Posterior vena cava (tissue), 2 donors: ENCODE measurements around the gene MTA1. TPM values are rescaled to one million over a fixed set of nuclear protein-coding genes. Genes with fewer than 3 reads are reported as not detected.

Source experiments
- DNase-seq: peaks from one replicate; pipeline ENCODE4 v3.0.0-alpha.2; 2020; ENCODE audit warnings: low spot score
- intact Hi-C, 2 donors: fragments of 100-400 bp; cut with DNase I; formaldehyde crosslinking; loops; one replicate each; pipeline versions ENCODE4 v1.14.1 to v1.14.2; 2022 to 2023
- long read RNA-seq, 2 donors: library from polyadenylated mRNA; unstranded; transcript quantifications; one replicate each; pipeline ENCODE4 v2.0.0, GENCODE V29; 2020 to 2021
- total RNA-seq, 2 donors: library from RNA; stranded (reverse); fragmentation: NEBNext Ultra II Directional; extraction: Animal tissue kit (Norgen Biotek cat#: 25700); gene quantifications; one replicate each; pipeline ENCODE4 v1.2.1, GENCODE V29; 2021
- donor health status: DM: yes; HTN: yes; CAD: no.
- donor health status: DM: yes; HTN: yes; CAD: no.

The MTA1 gene
- total RNA-seq = 10 to 100 TPM; 60.7 to 62.0 TPM
- long read RNA-seq, donor 1, transcript MTA1-212 (2 exons, 700 nt) = major isoform, 5 of 18 reads
- long read RNA-seq, donor 1, partial matches to known transcripts = 3 of 18 reads
- long read RNA-seq, donor 1, other reads (novel, unspliced or antisense) = 6 of 18 reads
- long read RNA-seq, donor 2, partial matches to known transcripts = 0 of 6 reads
- long read RNA-seq, donor 2, other reads (novel, unspliced or antisense) = 3 of 6 reads

- DNase-seq = peak; percentile 67
- intact Hi-C loops = no loop called here
Observed at GRCh38 chr14:105419195-105420091, at the start of gene MTA1. Gene MTA1, plus strand, starts transcription at chr14:105419827. Its CDS starts 209 bp downstream, at chr14:105420036.

GRCh38 chr14:105374389-105374788, 45.2 kb upstream of the MTA1 start:
- DNase-seq = no peak
- intact Hi-C loops = loop anchor here in 1 of 2 donors (5.0 kb wide), 2 partner anchors 103 to 153 kb away; partner anchors contain the start of gene TMEM121

GRCh38 chr14:105375635-105376057, 44.0 kb upstream of the MTA1 start:
- intact Hi-C loops = no loop called here
- DNase-seq = no peak

- no peak for DNase-seq
- intact Hi-C loops = no loop called here
Observed at GRCh38 chr14:105376521-105377440, 42.8 kb upstream of the MTA1 start.

GRCh38 chr14:105377555-105378182, 42.0 kb upstream of the MTA1 start:
- no peak for DNase-seq
- intact Hi-C loops = no loop called here

GRCh38 chr14:105378199-105378598, 41.4 kb upstream of the MTA1 start:
- DNase-seq = no peak
- intact Hi-C loops = no loop called here

- no peak for DNase-seq
- intact Hi-C loops = no loop called here
Observed at GRCh38 chr14:105378873-105379685, 40.5 kb upstream of the MTA1 start.

GRCh38 chr14:105379946-105380345, 39.7 kb upstream of the MTA1 start:
- DNase-seq = no peak

GRCh38 chr14:105380756-105381155, 38.9 kb upstream of the MTA1 start:
- no peak for DNase-seq
- intact Hi-C loops = no loop called here

More at GRCh38 chr14:105379946-105380345, 39.7 kb upstream of the MTA1 start:
- intact Hi-C loops = no loop called here

- no peak for DNase-seq
- intact Hi-C loops = no loop called here
Observed at GRCh38 chr14:105381446-105382342, 37.9 kb upstream of the MTA1 start.

- DNase-seq = no peak
- intact Hi-C loops = no loop called here
Observed at GRCh38 chr14:105382343-105383082, 37.1 kb upstream of the MTA1 start.

- no peak for DNase-seq
- intact Hi-C loops = no loop called here
Observed at GRCh38 chr14:105383083-105383730, 36.4 kb upstream of the MTA1 start.

- intact Hi-C loops = no loop called here
- no peak for DNase-seq
Observed at GRCh38 chr14:105384041-105384557, 35.5 kb upstream of the MTA1 start.

- DNase-seq = no peak
- intact Hi-C loops = no loop called here
Observed at GRCh38 chr14:105384605-105385321, 34.9 kb upstream of the MTA1 start.

GRCh38 chr14:105385322-105385637, 34.3 kb upstream of the MTA1 start:
- intact Hi-C loops = no loop called here
- peak; percentile 42 for DNase-seq
